ENCODE measurements around the gene SCUBE2. TPM values are rescaled to one million over a fixed set of nuclear protein-coding genes. Genes with fewer than 3 reads are reported as not detected.
"Not testable (repeated sequence)": the region's sequence is repeated elsewhere in the genome, so short reads cannot be mapped to it uniquely, and the experiment has no call there.

Gene SCUBE2
- total RNA-seq, 1 donor from 2014 or later, result 8.4 TPM

DNA sequence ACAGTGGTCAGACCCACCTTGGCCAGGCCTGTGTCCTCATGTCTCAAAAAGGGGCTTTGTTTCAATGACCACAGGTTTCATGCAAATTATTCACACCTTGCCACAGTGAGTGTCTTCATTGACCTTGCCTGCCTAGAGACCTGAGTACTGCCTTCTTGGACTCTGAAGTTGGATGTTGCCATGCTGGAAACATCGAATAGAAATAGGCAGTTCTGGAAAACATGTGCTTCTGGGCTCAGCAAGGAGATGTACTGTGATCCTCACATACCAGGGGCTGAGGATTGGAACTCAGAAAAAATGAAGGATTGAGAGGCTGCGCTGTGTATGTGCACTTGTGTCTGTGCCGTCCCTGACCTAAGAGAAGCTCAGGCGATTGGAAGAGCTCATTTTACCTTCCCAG lies 78.0 kb downstream of the SCUBE2 start:
- DNase-seq (ENCODE audit: low read depth), result no peak

DNA sequence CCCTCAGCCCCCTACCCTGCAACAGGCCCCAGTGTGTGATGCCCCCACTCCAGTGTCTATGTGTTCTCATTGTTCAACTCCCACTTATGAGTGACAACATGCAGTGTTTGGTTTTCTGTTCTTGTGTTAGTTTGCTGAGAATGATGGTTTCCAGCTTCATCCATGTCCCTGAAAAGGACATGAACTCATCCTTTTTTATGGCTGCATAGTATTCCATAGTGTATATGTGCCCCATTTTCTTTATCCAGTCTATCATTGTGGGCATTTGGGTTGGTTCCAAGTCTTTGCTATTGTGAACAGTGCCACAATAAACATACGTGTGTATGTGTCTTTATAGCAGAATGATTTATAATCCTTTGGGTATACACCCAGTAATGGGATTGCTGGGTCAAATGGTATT lies 81.9 kb downstream of the SCUBE2 start:
- not testable (repeated sequence) for DNase-seq (ENCODE audit: low read depth)

DNA sequence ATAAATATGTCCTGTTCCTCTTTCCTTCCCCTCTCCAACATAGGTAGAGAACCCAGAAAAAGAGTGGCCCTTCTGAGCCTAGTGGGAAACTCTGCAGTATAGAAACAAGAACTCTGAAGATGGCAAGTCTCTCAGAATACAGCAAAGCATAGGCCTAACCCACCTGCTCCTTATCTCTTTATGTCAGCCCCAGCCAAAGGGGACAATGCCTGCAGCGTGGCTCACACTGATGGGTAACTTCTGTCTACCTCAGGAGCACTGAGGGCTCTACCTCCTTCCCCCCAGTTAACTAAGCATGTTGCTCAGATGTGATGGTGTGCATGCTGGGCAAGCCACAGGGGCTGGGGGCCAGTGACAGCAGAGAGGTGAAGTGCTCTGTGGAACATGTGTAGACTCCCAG lies 82.7 kb downstream of the SCUBE2 start:
- DNase-seq (ENCODE audit: low read depth), result no peak

DNA sequence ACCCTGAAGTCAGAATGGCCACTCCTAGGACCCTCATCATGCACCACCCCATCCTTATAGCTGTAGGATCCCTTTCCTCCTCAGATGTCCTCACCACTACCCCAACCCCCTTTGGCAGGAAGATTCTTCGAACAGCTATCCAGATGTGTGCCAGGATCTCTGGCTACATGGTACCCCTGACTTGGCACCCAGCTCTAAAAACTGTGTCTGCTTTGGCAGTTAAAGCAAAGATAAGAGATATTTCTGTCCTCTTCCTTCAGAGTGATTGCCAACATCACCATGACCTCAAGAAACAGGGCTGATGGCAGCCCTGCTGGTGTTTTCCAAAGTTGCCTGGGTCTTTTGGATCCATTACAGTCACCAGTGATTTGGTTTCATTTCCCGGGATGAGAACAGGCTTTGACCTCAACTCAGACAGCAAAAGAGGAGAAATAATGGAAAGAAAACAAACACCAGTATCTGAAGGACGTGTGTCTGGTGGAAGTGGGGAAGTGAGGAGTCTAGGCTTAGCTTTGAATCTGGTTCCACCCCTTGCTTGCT lies 83.3 kb downstream of the SCUBE2 start:
- no peak for DNase-seq (ENCODE audit: low read depth)

DNA sequence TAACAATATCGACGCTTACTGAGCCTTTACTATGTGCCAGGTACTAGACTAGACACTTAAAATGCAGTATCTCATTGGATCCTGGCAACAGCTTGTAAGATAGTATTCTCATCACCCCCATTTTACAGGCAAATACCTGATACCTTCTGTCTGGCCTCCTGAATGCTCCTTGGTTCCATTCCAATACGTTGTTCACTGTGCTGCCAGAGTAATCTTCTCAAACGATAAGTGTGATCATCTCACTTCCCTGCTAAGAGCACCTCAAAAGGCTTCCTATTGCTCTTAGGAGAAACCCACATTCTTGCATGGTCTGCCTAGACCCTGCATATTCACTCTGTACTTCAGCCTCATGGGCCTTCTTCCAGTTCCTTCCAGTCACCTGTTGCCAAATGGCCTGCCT lies 86.3 kb downstream of the SCUBE2 start:
- DNase-seq (ENCODE audit: low read depth), result no peak

GRCh38 chr11:9004183-9004926 lies 87.0 kb downstream of the SCUBE2 start:
- no peak for DNase-seq (ENCODE audit: low read depth)

- peak; percentile 76 for DNase-seq (ENCODE audit: low read depth)
Observed at GRCh38 chr11:9003573-9004182, 87.7 kb downstream of the SCUBE2 start, which contains the start of gene NRIP3. Gene NRIP3, minus strand, starts transcription at chr11:9004001. Its CDS starts 66 bp downstream, at chr11:9003935.

DNA sequence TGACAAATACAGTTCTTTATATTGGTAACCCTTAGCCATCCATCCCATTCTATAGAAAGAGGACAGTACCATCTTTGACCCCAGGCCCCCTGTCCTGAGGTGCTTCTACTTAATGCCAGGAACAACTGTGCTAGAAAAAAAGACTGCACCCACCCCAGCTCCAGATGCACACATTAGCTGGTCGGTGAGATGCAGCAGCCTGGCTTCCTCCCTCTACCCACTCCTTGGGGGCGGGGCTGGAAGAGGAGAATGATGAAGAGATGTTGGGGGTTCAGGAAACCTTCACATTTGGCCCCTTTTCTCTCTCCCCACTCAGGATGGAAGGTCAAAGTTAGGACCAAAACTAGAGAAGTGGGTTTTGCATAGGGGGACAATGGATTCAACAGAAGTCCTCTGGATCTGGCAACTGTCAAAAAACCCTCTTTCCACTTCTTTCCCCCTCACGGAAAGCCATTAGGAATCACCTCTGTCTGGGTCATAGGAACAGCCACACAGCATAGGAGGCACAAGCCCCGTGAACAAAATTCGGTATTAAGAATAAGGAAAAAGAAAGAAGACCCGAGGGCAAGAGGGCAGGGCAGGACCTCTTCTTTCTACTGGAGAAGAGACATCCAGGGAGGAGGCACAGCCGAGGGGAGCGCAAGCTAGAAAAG lies 88.4 kb downstream of the SCUBE2 start:
- DNase-seq (ENCODE audit: low read depth), result no peak

GRCh38 chr11:9001736-9002135 lies 89.7 kb downstream of the SCUBE2 start:
- DNase-seq (ENCODE audit: low read depth), result peak; percentile 28

- no peak for DNase-seq (ENCODE audit: low read depth)
Observed at GRCh38 chr11:8998017-8998416, 93.4 kb downstream of the SCUBE2 start.

- DNase-seq (ENCODE audit: low read depth), result no peak
Observed at GRCh38 chr11:8997451-8997850, 93.9 kb downstream of the SCUBE2 start.

DNA sequence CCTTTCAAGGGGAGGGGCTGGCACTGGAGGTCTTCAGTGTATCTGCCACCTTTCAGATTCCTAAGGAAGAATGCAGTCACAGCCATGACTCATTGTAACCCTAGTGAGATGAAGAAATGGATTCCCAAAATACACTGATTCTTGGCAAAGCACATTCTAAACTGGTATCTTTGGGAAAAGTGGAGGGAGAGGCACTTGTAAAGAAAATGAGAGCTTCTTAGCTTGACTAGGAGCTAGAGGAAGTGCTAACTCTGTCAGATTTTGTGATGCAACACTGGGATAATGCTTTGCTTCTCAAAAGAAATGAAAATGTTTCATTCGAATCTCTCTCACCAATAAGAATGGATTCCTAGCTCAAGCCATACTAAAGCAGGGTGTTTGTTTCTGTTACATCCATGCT lies 101.9 kb downstream of the SCUBE2 start:
- peak; percentile 28 for DNase-seq (ENCODE audit: low read depth)

GRCh38 chr11:8988329-8989234 lies 102.8 kb downstream of the SCUBE2 start:
- DNase-seq (ENCODE audit: low read depth), result peak; percentile 20

DNA sequence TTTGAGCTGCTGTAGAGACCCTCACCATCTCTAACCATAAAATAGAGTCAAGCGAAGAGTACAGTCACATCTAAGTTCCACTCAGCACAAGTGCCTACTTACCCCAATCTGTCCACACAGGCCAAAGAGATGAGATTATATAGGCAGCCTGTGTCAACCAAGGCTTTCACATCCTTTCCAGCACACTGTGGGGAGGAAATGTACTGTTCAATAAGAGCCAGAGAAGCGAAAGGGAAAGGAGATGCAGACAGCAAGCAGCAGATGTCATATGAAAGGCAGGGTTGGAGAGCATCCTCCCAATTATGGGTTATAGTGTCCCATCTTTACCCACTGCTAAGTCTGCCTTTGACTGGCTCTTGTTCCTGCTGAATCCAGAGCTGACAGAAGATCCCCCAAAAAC lies 104.0 kb downstream of the SCUBE2 start:
- DNase-seq (ENCODE audit: low read depth), result no peak

- DNase-seq (ENCODE audit: low read depth), result not testable (repeated sequence)
Observed at GRCh38 chr11:8986772-8987171, 104.6 kb downstream of the SCUBE2 start.

DNA sequence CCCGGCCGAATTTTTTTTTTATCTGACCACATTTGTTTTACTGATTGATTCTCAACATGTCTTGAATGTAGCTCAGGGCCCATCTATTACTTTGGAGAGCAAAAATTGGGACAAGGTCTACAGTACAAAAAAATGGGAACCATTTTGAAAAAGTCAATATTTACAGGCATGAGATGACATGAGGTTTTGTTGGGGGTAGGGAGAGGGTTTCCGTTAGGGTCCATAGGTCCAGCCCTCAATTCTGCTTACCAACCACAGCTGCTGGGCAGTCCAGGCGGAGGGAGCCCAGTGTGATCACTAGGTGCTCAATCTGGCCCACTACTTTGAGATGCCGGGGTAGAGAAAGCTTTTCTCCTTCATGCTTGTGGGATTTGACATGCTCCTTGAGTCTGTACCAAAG lies 105.9 kb downstream of the SCUBE2 start:
- no peak for DNase-seq (ENCODE audit: low read depth)

DNA sequence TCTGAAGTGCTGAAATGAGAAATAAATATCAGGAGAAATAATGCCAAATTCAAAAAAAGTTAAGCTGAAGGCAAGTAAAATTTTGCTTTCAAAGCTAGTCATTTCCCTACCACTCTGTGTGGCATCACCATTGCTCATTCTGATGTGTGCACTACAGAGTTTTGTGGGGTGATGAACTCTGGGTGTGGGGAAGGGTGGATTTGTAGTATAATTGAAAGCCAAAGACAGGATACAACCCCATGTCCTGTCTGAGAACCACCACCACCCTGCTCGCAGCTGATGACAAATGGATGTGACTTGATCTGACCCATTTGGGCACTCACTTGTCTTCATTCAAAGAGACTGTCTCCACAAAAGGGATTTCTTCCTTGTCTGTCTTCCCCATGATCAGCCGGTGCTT lies 107.8 kb downstream of the SCUBE2 start:
- no peak for DNase-seq (ENCODE audit: low read depth)

DNA sequence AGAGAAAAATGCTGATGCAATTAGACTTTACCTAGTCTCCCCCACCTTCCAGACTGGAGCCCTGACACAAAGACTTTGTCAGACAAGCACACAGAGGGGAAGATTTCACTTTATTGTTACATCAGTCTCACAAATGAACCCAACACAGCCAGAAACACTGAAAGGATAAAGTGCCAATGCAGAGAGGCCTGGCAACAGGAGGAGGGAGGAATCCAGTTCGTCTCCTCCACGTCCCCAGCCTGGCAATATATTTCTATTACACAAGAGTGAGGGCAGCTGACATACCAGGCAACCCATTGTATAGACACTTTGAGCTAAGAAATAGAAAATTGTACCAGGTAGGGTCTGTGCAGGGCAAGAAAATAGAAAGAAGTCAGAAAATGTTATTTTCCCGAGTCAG lies 110.9 kb downstream of the SCUBE2 start:
- DNase-seq (ENCODE audit: low read depth), result no peak

- not testable (repeated sequence) for DNase-seq (ENCODE audit: low read depth)
Observed at GRCh38 chr11:8979365-8979764, 112.0 kb downstream of the SCUBE2 start.

- no peak for DNase-seq (ENCODE audit: low read depth)
Observed at GRCh38 chr11:8973121-8973520, 118.3 kb downstream of the SCUBE2 start.

DNA sequence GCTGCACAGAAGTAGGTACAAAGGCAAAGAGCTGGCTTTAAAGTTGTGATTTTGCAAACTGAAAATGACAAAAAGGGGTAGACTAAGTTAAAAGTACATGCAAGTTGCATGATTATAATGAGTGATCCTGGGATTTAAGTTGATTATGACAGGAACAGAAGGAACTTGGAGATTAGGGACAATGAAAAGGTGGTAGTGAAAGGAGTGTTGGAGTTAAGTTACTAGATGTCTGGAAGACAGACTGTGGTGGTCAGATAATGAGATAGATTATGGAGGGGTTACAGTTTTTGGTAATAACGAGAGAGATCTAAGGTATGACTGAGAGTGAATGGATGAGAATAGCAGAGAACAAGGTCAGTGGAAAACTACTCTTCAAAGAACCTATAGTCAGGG lies 119.5 kb downstream of the SCUBE2 start:
- DNase-seq (ENCODE audit: low read depth), result no peak
